ENCODE data around the gene HES4.

DNA sequence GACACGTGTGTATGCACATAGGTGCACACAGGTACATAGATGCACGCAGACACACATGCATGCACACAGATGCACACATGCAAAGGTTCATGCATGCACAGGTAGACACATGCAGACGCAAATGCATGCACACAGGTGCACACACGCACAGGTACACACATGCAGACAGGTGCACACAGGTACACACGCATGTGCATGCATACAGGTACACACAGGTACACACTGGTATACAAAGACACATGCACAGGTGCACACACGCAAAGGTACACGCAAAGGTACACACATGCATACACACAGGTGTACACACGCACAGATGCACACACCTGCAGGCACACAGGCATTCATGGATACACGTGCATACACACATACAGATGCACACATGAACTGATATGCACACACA is 49.6 kb downstream of the HES4 start:
- TF ChIP-seq, protein P1, sequence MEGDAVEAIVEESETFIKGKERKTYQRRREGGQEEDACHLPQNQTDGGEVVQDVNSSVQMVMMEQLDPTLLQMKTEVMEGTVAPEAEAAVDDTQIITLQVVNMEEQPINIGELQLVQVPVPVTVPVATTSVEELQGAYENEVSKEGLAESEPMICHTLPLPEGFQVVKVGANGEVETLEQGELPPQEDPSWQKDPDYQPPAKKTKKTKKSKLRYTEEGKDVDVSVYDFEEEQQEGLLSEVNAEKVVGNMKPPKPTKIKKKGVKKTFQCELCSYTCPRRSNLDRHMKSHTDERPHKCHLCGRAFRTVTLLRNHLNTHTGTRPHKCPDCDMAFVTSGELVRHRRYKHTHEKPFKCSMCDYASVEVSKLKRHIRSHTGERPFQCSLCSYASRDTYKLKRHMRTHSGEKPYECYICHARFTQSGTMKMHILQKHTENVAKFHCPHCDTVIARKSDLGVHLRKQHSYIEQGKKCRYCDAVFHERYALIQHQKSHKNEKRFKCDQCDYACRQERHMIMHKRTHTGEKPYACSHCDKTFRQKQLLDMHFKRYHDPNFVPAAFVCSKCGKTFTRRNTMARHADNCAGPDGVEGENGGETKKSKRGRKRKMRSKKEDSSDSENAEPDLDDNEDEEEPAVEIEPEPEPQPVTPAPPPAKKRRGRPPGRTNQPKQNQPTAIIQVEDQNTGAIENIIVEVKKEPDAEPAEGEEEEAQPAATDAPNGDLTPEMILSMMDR (conservative IDR thresholded peaks at IDR 0.05; ENCODE audit: low read depth, low read length) = no peak
- TF ChIP-seq EZH2phosphoT487 (IDR thresholded peaks at IDR 0.05; ENCODE audit: borderline replicate concordance, low read length) (no peak), EZH2 (IDR thresholded peaks at IDR 0.05; ENCODE audit: low read length, unreplicated experiment) (no peak)
